NOMO-1 (cell line): Measurements from ENCODE around the gene SDHC.
"Not testable (repeated sequence)": the region's sequence is repeated elsewhere in the genome, so short reads cannot be mapped to it uniquely, and the experiment has no call there.

Source experiments
- DNase-seq, 2 experiments: peaks; one replicate each; lab custom pipeline; 2025; ENCODE audit not compliant: unreplicated experiment in 2 of 2; lab: John Stamatoyannopoulos, UW

The SDHC gene

DNA sequence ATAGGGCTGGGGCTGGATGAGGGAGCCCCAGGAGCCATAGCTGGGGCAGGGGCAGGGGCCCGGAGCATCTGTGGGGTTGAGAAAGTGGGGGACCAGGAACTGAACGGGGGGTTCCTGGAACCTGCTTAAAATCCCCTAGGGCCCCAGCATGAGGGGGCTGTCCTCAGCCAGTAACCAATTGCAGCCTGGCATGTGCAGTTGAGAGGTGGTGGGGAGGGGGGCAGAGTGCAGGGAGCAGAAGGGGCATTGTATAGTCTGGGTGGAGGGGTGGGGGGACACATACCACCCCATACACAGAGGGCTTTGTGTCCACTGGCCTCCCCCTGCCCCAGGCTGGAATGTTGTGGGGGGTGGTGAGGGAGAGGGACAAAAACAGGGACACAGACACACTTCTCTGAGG is 4.3 kb upstream of the SDHC start, which contains the start of gene MPZ:
Gene MPZ (minus strand): TSS at position 101 of the 400 bp plus-strand sequence. CDS start 63 bp downstream, at position 38.
- no peak for DNase-seq

DNA sequence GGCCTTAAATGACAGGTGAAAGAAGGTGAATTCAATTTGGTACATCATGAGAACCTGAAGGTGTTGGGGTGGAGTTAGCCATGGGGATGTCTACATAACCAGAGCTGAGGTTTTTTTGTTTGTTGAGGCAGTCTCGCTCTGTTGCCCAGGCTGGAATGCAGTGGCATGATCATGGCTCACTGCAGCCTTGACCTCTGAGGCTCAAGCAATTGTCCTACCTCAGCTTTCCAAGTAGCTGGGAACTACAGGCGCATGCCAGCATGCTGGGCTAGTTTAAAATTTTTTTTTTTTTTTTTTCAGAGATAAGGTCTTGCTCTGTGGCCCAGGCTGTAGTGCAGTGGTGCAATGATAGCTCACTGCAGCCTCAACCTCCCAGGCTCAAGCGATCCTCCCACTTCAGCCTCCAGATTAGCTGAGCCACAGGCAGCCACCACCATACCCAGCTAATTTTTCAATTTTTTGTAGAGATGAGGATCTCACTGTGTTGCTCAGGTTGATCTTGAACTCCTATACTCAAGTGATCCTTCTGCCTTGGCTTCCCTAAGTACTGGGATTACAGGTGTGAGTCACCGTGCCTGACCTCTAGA is 2.5 kb upstream of the SDHC start:
- DNase-seq = no peak

DNA sequence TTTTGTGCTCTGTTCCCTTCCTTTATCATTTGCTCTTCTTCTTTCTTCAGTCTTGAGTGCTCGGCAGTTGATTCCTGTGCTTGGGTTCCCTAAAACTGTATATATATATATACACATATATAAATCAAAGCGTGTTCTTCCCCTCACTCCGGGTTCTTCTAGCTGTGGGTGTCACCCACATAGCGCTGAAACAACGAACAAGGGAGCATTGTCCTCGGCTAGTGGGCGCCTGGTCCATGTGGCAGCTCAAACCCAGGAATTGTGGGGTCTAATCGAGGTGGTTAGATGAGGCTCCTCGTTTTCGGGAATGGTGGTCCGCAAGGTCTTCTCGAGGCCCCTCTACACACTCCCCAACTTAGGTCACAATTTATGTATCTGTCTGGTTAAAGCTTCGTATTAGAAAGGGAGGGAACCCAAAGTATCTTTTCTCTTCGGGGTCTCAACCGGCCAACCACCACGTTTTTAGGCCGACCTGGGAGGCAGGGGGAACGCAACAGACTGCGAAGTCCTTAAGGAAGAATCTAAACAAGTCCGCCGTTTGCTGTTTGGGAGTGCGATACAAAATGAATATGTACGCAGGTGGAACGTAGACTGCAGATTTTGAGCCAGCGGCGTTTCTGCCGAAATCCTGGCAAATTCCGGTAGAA is 504 bp upstream of the SDHC start:
- peak; percentile 15 to 25 for DNase-seq

DNA sequence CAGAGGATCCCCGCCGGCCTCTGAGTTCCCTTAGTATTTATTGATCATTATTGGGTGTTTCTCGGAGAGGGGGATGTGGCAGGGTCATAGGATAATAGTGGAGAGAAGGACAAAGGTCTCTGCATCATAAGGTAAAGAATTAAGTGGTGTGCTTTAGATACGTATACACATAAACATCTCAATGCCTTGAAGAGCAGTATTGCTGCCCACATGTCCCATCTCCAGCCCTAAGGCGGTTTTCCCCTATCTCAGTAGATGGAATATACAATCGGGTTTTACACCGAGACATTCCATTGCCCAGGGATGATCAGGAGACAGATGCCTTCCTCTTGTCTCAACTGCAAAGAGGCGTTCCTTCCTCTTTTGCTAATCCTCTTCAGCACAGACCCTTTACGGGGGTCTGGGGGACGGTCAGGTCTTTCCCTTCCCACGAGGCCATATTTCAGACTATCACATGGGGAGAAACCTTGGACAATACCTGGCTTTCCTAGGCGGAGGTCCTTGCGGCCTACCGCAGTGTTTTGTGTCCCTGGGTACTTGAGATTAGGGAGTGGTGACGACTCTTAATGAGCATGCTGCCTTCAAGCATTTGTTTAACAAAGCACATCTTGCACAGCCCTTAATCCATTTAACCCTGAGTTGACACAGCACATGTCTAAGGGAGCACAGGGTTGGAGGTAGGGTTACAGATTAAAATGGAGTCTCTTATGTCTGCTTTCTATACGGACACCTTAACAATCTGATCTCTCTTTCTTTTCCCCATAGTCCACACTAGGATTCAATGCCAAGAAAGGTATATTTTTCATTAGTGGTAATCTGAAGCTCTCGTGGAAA is 1.9 kb downstream of the SDHC start:
- DNase-seq = not testable (repeated sequence)

DNA sequence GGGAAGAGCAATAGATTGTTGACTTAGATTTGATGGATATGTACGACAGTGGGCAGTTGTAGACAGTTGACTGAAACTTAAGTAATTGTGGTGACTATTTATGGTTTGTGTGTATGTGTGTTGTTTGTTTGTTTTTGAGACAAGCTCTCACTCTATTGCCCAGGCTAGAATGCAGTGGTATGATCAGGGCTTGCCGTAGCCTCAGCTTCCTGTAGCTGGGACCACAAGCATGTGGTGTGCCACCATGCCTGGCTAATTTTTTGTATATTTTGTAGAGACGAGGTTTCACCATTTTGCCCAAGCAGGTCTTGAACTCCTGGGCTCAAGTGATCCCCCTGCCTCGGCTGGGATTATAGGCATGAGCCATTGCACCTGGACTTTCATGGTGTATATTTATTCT is 9.8 kb downstream of the SDHC start:
- DNase-seq = no peak

DNA sequence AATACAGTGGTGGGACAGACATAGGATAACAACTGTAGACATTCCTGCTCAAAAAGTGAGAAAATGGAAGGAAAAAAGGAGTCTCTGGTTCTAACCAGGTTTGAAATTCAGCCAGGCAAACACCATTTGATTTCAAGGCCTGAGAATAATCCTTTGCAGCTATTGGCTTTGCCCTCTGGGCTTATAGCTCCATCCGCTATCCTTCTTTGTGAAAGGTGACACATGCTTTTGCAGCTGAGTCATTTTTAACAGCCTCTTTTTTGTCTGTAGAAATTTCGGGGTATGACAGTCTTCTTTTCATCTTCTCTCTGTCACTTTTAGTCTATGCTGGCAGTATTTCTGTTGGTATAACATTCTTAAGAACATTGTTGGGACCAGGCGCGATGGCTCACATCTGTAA is 16.2 kb downstream of the SDHC start:
- no peak for DNase-seq

DNA sequence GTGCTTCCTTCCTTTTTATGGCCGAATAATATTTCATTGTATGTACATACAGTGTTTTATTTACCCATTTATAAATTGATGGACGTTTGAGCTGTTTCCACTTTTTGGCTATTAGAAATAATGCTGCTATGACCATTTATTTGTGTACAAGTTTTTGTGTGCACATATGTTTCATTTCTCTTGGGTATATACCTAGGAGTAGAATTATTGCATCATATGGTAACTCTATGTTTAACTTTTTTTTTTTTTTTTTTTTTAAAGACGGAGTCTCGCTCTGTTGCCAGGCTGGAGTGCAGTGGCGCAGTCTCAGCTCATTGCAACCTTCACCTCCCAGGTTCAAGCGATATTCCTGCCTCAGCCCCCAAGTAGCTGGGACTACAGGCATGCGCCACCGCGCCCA is 19.0 kb downstream of the SDHC start:
- no peak for DNase-seq

DNA sequence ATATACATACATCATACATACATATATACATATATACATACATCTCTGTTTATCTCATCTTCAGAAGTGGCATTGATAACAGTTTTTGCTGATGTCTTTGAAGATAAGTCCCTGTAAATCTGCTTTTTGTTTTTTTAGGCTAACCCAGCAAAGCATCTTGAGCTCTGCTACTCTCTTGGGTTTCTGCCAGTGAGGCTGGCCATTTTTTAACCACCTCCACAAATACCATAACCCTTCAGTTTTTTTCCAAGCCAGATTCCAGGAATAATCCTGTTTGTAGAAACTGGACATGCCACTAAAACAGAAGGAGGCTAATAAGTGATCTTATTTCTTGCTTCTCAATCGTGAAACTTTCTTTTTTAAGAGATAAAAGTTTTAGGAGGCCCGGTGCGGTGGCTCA is 21.6 kb downstream of the SDHC start:
- no peak for DNase-seq

DNA sequence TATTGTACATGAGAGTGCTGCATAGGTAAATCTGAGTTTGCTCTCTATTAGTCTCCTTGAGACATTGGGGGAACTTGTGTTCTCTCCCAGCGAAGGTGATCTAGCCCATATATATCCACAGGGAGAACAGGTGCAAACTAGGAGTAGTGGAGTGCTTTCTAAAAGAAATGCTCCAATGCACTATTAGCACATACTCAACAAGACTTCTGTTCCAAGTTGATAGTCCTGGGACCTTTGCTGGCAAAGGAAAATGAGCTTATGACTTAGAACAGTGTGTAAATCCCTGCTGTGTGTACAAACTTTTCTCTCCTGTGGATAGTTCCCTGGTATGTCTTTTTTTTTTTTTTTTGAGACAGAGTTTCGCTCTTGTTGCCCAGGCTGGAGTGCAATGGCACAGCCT is 28.0 kb downstream of the SDHC start:
- no peak for DNase-seq

DNA sequence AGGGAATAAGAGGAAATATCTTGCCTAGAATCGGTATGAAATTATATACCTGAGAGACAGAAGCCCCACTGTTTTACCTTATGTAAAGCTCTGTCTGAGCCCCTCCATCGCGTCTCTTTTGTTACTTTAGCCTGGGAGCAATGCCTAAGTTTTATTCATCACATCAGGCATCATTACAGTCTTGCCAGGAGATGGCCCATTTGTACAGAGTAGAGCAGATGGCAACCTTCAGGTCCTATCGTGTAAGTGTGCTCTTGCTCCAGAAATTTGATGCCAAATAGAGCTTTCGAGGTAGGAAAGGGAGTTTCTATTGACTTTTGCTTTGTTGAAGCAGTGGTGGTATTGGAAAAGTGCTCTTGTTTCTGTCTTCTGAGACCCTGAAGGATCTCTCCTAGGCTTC is 28.6 kb downstream of the SDHC start:
- no peak for DNase-seq

DNA sequence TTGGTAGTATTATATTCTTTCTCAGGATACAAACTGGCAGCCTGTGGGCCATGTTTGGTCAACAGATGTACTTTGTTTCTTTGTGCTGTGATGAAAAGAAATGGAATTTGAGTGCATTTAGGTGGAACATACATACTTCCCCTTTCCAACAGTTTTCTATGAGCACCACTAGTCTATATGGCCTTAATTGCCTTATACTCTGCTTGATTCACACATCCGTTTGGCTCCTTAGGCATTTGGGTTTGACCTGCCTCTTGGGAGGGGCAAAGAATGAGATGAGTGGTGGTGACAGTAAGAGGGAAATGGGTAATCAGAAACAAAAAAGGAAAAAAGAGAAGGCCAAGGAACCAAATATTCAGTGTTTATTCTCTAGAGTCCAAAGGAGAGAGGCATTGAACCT is 36.5 kb downstream of the SDHC start:
- DNase-seq = peak; percentile 60 to 77

DNA sequence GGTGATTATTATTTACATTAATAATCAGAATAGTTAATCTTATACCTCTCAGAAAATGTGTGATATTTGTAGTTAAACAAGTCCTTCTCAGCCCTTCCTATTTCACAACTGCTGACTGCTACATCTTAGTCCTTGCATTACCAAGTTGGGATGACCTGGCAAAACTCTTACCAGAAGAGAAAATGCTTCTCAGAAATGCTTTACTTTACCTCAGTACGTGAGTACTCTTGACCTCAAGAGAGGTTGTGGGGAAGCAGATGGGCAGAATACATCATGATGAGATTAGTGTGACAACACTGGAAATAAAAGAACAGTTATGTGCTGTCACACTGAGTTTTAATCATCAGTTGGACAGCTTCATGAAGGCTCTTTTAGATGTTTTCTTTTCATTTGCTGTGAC is 37.3 kb downstream of the SDHC start:
- no peak for DNase-seq

DNA sequence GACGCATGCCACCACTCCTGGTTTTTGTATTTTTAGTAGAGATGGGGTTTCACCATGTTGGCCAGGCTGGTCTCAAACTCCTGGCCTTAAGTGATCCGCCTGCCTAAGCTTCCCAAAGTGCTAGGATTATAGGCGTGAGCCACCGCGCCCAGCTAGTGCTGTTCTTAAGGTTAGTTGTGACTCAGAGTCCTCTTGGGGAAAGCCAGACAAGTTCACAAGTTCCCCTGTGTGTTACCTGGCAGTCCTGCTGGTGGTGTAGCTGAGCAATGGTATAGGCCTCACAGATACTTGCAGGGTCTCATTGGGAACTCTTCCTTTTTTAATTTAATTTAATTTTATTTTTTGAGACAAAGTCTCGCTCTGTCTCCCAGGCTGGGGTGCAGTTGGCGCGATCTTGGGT is 42.9 kb downstream of the SDHC start:
- DNase-seq = no peak

DNA sequence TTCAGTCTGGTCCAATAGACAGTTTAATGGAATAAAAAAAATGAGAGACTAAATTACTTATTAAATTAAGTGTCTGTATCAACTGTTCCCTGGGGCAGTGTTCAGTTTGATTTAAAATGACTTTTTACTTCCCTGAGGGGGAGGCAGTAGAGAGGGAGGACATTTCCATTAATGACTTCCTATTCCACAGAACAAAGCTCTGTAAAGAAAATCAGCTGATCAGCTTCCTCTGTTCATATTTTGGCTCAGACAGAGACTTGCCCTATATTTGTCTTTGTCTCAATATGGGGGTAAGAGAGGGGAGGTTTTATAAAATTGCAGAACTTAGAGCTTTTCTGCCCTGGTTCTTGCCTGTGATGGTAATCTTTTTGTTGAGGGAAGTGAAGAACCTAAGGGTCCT is 45.1 kb downstream of the SDHC start:
- DNase-seq = peak in 1 of 2 experiments; percentile 46

DNA sequence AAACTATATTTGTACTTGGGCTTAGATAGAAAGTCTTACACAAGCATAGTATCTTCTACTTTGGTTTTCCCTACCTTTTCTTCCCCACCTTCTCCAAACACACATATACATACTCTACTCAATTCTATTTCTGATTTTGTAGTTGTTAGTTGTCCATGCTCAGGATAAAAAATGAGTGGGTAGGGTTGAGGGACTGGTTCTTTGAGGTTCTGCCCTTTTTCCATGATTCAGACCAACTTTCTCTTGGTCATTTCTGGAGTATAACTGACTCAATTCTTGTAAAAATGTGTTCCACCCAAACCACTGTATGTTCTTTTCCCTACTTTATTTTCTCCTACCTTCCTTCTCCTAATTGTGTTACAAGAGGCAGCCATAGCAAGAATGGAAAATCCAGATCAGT is 50.2 kb downstream of the SDHC start:
- DNase-seq = no peak

DNA sequence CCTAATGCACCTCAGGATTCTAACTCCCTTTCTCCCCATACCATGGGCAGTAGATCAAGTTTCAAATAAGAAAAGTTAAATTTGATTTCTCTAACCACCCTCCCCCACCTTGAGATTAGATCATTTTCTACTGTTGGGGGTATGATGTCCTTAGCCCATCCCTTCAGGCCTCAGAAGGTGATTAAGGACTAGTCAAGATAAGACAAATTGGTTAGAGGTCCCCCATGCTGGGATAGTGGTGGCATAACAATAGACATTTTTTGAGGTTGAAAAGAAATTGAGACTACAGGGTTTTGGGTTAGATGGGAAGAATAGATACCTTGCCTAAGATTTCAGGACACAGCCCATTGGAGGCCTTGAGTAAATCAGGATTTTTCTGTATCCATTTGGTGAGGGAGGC is 51.0 kb downstream of the SDHC start:
- DNase-seq = no peak

DNA sequence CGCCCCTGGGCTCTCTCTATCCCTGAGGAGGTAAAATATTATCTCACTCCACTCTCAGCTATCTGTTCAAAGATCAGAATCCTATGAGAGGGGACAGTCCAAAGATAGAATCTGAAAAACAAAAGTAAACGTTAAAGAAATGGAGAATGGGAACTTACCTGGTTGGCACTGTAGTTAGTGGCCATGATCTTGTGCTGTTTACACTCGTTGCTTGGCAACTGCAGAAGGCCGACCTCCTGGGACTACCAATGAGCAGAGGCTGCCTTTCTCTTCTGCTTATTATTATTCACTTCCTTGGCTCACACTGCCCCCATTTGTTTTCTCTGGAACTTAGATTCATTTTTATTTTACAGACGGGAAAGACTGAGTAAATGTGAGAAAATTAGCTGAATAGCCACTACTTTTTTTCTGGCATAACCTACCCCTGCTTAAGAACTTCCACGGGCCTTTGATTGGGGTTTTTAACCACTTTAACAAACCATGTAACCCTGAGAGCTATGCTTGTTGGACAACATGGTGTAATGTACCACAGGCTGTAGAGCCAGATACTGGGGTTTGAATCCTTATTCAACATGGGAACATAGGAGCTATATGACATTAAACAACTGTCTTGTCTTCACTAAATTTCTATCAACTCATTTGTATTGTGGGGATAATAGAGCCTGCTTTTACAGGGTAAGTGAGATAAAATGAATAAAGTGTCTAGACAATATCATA is 53.7 kb downstream of the SDHC start, which contains the start of gene CFAP126:
Gene CFAP126 (minus strand): TSS at position 193 of the 717 bp plus-strand sequence. CDS start 8 bp downstream, at position 185.
- peak; percentile 56 to 86 for DNase-seq

DNA sequence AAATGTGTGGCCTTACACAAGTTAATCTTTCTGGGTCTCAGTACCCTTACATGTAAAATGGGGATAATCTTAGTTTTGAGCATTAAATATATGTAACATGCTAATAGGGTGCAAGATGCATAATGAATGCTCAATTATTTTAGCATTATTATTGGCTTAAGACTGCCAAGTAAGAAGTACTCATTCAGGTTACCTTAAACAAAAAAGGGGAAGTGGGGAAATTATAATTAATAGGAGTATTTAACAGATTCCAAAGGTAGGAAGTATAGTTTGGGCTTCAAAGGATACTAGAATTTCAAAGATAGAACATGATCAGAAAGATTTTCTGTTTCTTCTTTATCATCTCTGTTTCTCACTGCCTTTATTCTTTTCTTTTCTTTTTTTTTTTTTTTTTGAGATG is 59.3 kb downstream of the SDHC start:
- DNase-seq = no peak

DNA sequence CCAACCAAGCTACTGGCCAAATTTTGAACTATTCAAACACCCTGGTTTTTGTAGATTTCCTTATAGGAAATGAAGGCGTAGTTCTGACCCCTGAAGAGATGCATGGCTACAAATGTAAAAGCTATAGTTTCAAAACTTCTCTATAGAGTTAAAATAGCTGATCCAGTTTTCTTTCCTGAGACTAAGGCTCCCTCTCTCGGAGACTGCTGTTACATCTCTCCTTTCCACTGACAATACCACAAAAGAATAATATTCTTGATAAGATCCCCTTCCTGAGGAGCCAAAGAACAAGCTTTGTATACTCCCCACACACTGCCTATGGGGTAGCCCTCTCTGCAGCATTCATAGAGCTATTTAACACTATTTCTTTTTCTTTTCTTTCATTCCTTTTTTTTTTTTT is 60.2 kb downstream of the SDHC start:
- DNase-seq = peak in 1 of 2 experiments; percentile 32

DNA sequence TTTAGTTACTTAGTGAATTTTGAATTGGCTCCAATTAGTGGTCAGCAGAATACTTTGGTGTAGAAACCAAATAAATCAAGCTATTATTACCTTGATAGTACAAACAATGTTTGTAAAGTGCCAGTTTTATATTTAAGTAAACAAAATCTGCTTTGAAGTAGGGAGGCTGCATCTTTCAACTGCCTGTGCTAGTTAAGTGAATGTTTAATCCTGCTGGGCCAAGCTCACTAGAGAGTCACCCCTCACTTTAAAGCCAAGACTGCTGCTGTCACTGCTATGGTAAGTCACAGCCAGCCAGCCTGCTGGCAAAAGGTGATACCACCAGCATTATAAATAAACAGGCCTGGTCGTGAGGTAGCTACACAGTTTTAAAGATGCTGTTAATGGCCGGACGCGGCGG is 63.8 kb downstream of the SDHC start:
- DNase-seq = no peak

DNA sequence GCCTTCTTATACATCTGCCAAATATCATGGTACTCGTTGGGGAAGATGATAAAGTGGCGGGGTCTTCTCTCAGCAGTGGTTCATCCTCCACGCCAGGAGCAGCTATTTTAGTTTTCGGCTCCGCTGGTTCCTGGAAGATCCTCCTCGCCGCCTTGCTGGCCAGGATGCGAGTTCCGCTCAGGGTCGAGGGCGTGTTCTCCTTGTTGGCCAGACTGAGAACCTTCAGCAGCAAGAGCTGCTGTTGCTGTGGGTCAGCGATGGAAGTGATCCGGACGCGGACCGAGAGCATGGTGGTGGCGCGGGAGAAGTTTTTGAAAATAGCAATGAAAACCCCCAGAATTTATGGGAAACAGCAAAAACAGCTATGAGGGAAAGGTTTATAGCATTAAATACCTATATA is 64.9 kb downstream of the SDHC start:
- no peak for DNase-seq
